ACC112 (cell line): ENCODE measurements around the gene SOX13.

Source experiments
- H2AFZ ChIP-seq: fragments of 200-600 bp; sonication (generic); one replicate; pipeline ENCODE4 v1.6.0; 2017; ENCODE audit warnings: antibody characterized with exemption, low read length; ENCODE audit not compliant: unreplicated experiment
- H3K27ac ChIP-seq: fragments of 200-600 bp; sonication (generic); 2 replicates; pipeline ENCODE4 v1.5.1; 2014; ENCODE audit warnings: low read depth, mild to moderate bottlenecking, antibody characterized with exemption, low read length, moderate library complexity
- H3K27me3 ChIP-seq: fragments of 200-600 bp; sonication (generic); 2 replicates; pipeline ENCODE4 v1.6.1; 2014; ENCODE audit warnings: mild to moderate bottlenecking, antibody characterized with exemption, low read length, moderate library complexity, mixed read lengths; ENCODE audit not compliant: insufficient read depth
- H3K36me3 ChIP-seq: fragments of 200-600 bp; sonication (generic); 2 replicates; pipeline ENCODE4 v1.6.1; 2016; ENCODE audit warnings: mild to moderate bottlenecking, antibody characterized with exemption, low read length, moderate library complexity, mixed read lengths; ENCODE audit not compliant: insufficient read depth
- H3K4me1 ChIP-seq: fragments of 200-600 bp; sonication (generic); one replicate; pipeline ENCODE4 v1.6.1; 2016; ENCODE audit warnings: low read length, mixed read lengths; ENCODE audit not compliant: insufficient read depth, unreplicated experiment, control insufficient read depth
- H3K4me3 ChIP-seq: fragments of 200-600 bp; sonication (generic); 2 replicates; pipeline ENCODE4 v1.5.1; 2014; ENCODE audit warnings: mild to moderate bottlenecking, low read depth, low read length
- H3K79me2 ChIP-seq: fragments of 200-600 bp; sonication (generic); one replicate; pipeline ENCODE4 v1.6.0; 2016; ENCODE audit warnings: low read length; ENCODE audit not compliant: control insufficient read depth, unreplicated experiment, insufficient read depth

Gene SOX13

DNA sequence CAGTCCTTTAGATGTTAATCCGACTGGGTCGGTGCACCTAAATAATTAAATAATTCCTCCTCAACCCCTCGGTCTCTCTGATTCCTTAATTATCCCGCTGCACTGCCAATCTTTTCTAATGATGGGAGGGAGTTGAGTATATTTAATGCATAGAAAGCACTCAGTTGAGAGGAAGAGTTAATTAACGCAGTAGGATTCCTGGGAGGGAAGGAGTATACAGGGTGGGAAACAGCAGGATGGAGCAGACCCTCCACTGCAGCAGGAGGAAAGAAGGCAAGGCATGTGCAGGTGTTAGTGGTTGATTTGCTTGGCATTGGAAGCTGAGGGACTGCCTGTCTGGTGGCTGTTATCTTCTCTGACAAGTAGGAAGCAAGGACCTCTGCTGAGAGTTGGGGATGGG is 103.1 kb downstream of the SOX13 start:
- Histone ChIP-seq H3K4me3 (no peak overlapping the region), H3K36me3 (no peaks in the 10 kb centered on the region), H3K27ac (no peak overlapping the region), H3K4me1 (peaks cover 10% of the 10 kb centered on the region), H2AFZ (no peak overlapping the region), H3K27me3 (peaks cover 38% of the 10 kb centered on the region), H3K79me2 (no peaks in the 10 kb centered on the region)

DNA sequence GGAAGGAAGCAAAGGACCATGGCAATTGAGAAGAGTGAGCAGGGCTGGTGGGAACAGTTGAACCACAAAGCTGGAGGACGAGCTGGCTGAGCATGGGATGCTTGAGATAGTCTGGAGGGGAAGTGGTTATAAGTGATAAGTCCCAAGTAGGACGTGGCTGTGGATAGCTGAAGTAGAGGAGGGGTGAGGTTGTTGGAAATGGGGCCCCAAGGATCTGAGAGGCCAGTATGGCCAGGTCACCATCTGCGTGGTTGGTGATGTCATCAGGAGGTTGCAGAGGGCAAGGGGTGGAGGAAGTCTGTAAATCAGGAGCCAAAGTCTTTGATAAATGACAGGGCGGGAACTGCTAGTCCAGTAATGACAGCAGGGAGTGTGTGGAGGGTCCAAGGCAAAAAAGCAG is 104.2 kb downstream of the SOX13 start:
- no peak overlapping the region for H3K27ac ChIP-seq
- no peaks in the 10 kb centered on the region for H3K36me3 ChIP-seq

More for the DNA sequence above, 104.2 kb downstream of the SOX13 start:
- H3K27me3 ChIP-seq, result peaks cover 38% of the 10 kb centered on the region
- peaks cover 3% of the 10 kb centered on the region for H3K4me1 ChIP-seq
- no peak overlapping the region for H3K4me3 ChIP-seq
- no peak overlapping the region for H2AFZ ChIP-seq
- H3K79me2 ChIP-seq, result no peaks in the 10 kb centered on the region
